Tibial nerve (tissue), 4 donors: ENCODE results near the gene ULK3.

Experiments
- EP300 ChIP-seq, 2 donors: sonication (generic); formaldehyde crosslinking; IDR thresholded peaks; one replicate each; pipeline ENCODE4 v1.6.1; 2017; ENCODE audit warnings: antibody characterized with exemption in 2 of 2, mild to moderate bottlenecking in 1 of 2
- POLR2A ChIP-seq, 2 donors: fragments of 450-650 bp; IDR thresholded peaks; one replicate each; pipeline ENCODE4 v1.6.1; 2017; ENCODE audit warnings: antibody characterized with exemption in 2 of 2, mild to moderate bottlenecking in 2 of 2, moderate library complexity in 2 of 2
- TF ChIP-seq, protein P1 (sequence below), 5 experiments: fragments of 200-600 bp in 3 of 5; fragments of 450-650 bp in 2 of 5; sonication (generic) in 3 of 5; IDR thresholded peaks; one replicate each; pipeline ENCODE4 v1.5.1; 2016 to 2019; ENCODE audit warnings: antibody characterized with exemption in 5 of 5, mild to moderate bottlenecking in 3 of 5, moderate library complexity in 2 of 5

DNA sequence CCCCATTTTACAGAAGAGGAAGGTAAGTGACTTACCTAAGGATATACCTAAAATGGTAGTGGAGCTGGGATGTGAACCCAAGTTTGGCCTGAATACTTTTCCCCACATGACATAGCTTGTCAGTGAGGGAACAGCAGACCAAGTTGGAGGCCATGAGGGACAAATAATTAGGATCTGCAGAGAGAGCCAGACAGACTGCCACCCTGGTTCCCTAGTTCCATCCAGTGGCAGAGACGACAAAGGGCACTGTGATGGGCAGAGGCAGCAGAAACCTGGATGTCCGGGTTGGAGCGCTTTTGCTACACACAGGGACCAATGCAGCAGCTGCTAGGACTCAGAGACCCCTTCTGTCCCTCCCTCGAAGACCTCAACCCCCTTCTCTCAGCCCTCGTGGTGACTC lies 15.3 kb downstream of the ULK3 start:
- TF ChIP-seq, protein P1, sequence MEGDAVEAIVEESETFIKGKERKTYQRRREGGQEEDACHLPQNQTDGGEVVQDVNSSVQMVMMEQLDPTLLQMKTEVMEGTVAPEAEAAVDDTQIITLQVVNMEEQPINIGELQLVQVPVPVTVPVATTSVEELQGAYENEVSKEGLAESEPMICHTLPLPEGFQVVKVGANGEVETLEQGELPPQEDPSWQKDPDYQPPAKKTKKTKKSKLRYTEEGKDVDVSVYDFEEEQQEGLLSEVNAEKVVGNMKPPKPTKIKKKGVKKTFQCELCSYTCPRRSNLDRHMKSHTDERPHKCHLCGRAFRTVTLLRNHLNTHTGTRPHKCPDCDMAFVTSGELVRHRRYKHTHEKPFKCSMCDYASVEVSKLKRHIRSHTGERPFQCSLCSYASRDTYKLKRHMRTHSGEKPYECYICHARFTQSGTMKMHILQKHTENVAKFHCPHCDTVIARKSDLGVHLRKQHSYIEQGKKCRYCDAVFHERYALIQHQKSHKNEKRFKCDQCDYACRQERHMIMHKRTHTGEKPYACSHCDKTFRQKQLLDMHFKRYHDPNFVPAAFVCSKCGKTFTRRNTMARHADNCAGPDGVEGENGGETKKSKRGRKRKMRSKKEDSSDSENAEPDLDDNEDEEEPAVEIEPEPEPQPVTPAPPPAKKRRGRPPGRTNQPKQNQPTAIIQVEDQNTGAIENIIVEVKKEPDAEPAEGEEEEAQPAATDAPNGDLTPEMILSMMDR (IDR thresholded peaks at IDR 0.05), result no peak
- no peak for TF ChIP-seq POLR2A (IDR thresholded peaks at IDR 0.05)
- TF ChIP-seq EP300 (IDR thresholded peaks at IDR 0.05), result no peak
